Measurements from ENCODE around the gene AP4E1. TPM values are rescaled to one million over a fixed set of nuclear protein-coding genes. Genes with fewer than 3 reads are reported as not detected.
A peak's percentile ranks its signal among the peaks of the same experiment; 100 is the strongest.

AP4E1 gene
- total RNA-seq, 1 experiment from 2014 or later: 10.1 TPM

DNA sequence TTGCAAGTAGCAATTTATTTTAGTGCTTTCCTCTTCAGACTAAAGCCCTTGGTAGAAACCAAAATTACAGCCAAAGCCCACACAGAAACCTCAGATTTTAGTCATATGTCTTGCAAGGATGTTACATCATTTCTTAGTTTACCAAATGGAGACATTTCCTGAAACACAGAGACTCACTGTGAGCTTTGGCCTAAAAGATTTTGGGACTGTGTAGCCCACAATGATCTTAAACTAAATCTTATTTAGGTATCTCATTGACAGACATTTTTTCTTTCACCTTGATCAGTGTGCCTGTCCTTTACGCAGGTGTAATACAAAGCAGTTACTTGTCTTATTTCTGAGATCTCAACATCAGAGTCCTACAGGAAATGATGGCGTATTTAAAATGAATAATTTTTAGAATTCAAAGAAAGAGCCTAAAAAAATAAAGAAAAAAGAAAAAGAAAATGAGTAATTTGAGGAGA is 27.8 kb upstream of the AP4E1 start:
- H3K9me3 ChIP-seq (ENCODE audit: control insufficient read depth in 1 of 2, insufficient read depth in 1 of 2, low read depth in 1 of 2, low read length in 2 of 2): no peaks in the 10 kb centered on the region
- intact Hi-C loops (cut with micrococcal nuclease): no loop called here
- CTCF ChIA-PET: interaction anchor here (1.1 kb wide), 1 partner anchor 206 kb away, joined by 4 read pairs; no protein-coding TSS in a partner anchor
- BruUV-seq (replicated peaks): no TSS peak
- no peak overlapping the region for H2AFZ ChIP-seq (ENCODE audit: low read depth, low read length, poor library complexity, severe bottlenecking)
- ATAC-seq (no peak), DNase-seq (ENCODE audit: low read depth, low spot score) (no peak)
- no peaks in the 10 kb centered on the region for H3K36me3 ChIP-seq (ENCODE audit: control insufficient read depth in 1 of 2, insufficient read depth in 2 of 2, low read length in 2 of 2)
- H3K9me2 ChIP-seq (ENCODE audit: insufficient read depth): no peaks in the 10 kb centered on the region
- H3K9ac ChIP-seq (ENCODE audit: low read length): no peak overlapping the region
- peaks cover 6 to 31% of the 10 kb centered on the region in 2 experiments; a peak in 3 of 4 replicates for H3K4me1 ChIP-seq (ENCODE audit: control insufficient read depth in 1 of 2, insufficient read depth in 2 of 2, low read length in 2 of 2)
- RAD21 ChIA-PET (ENCODE audit: low non-redundant PET in 1 of 2, low total read pairs in 2 of 2, uncharacterized antibody in 2 of 2, unreplicated experiment in 2 of 2): no interaction called here
- no peak for TF ChIP-seq FOSL1 (IDR thresholded peaks at IDR 0.05; ENCODE audit: low read depth)
- TF ChIP-seq EZH2 (IDR thresholded peaks at IDR 0.05): no peak
- peak; percentile 57; the same call in 1 of the 2 replicates for TF ChIP-seq SRF (IDR thresholded peaks at IDR 0.05; ENCODE audit: low read depth)
- TF ChIP-seq, protein P1, sequence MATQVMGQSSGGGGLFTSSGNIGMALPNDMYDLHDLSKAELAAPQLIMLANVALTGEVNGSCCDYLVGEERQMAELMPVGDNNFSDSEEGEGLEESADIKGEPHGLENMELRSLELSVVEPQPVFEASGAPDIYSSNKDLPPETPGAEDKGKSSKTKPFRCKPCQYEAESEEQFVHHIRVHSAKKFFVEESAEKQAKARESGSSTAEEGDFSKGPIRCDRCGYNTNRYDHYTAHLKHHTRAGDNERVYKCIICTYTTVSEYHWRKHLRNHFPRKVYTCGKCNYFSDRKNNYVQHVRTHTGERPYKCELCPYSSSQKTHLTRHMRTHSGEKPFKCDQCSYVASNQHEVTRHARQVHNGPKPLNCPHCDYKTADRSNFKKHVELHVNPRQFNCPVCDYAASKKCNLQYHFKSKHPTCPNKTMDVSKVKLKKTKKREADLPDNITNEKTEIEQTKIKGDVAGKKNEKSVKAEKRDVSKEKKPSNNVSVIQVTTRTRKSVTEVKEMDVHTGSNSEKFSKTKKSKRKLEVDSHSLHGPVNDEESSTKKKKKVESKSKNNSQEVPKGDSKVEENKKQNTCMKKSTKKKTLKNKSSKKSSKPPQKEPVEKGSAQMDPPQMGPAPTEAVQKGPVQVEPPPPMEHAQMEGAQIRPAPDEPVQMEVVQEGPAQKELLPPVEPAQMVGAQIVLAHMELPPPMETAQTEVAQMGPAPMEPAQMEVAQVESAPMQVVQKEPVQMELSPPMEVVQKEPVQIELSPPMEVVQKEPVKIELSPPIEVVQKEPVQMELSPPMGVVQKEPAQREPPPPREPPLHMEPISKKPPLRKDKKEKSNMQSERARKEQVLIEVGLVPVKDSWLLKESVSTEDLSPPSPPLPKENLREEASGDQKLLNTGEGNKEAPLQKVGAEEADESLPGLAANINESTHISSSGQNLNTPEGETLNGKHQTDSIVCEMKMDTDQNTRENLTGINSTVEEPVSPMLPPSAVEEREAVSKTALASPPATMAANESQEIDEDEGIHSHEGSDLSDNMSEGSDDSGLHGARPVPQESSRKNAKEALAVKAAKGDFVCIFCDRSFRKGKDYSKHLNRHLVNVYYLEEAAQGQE (IDR thresholded peaks at IDR 0.05; ENCODE audit: low read depth): no peak
- TF ChIP-seq TCF7L2 (IDR thresholded peaks at IDR 0.05; ENCODE audit: borderline replicate concordance, extremely low read depth, insufficient read depth, insufficient read length): no peak
- no peak for TF ChIP-seq POLR2AphosphoS5 (IDR thresholded peaks at IDR 0.05; ENCODE audit: low read depth, low read length)
- TF ChIP-seq, protein P2, sequence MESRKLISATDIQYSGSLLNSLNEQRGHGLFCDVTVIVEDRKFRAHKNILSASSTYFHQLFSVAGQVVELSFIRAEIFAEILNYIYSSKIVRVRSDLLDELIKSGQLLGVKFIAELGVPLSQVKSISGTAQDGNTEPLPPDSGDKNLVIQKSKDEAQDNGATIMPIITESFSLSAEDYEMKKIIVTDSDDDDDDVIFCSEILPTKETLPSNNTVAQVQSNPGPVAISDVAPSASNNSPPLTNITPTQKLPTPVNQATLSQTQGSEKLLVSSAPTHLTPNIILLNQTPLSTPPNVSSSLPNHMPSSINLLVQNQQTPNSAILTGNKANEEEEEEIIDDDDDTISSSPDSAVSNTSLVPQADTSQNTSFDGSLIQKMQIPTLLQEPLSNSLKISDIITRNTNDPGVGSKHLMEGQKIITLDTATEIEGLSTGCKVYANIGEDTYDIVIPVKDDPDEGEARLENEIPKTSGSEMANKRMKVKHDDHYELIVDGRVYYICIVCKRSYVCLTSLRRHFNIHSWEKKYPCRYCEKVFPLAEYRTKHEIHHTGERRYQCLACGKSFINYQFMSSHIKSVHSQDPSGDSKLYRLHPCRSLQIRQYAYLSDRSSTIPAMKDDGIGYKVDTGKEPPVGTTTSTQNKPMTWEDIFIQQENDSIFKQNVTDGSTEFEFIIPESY (IDR thresholded peaks at IDR 0.05; ENCODE audit: extremely low read depth, insufficient replicate concordance, low read length): no peak
- TF ChIP-seq SIN3A (IDR thresholded peaks at IDR 0.05; ENCODE audit: low read depth): no peak
- TF ChIP-seq, protein P3, sequence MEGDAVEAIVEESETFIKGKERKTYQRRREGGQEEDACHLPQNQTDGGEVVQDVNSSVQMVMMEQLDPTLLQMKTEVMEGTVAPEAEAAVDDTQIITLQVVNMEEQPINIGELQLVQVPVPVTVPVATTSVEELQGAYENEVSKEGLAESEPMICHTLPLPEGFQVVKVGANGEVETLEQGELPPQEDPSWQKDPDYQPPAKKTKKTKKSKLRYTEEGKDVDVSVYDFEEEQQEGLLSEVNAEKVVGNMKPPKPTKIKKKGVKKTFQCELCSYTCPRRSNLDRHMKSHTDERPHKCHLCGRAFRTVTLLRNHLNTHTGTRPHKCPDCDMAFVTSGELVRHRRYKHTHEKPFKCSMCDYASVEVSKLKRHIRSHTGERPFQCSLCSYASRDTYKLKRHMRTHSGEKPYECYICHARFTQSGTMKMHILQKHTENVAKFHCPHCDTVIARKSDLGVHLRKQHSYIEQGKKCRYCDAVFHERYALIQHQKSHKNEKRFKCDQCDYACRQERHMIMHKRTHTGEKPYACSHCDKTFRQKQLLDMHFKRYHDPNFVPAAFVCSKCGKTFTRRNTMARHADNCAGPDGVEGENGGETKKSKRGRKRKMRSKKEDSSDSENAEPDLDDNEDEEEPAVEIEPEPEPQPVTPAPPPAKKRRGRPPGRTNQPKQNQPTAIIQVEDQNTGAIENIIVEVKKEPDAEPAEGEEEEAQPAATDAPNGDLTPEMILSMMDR (IDR thresholded peaks at IDR 0.05 in 2 of 3, conservative IDR thresholded peaks at IDR 0.05 in 1 of 3; ENCODE audit: borderline replicate concordance in 1 of 3, insufficient read depth in 1 of 3, low read depth in 2 of 3, low read length in 2 of 3): no peak
- peak; percentile 42 for TF ChIP-seq SP1 (IDR thresholded peaks at IDR 0.05; ENCODE audit: low read depth)
- no peak for TF ChIP-seq YY1 (IDR thresholded peaks at IDR 0.05; ENCODE audit: extremely low read depth, insufficient replicate concordance, low read depth, low read length)
- TF ChIP-seq, protein P4, sequence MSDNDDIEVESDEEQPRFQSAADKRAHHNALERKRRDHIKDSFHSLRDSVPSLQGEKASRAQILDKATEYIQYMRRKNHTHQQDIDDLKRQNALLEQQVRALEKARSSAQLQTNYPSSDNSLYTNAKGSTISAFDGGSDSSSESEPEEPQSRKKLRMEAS (IDR thresholded peaks at IDR 0.05): no peak
- peak; percentile 84 for TF ChIP-seq CEBPB (IDR thresholded peaks at IDR 0.05; ENCODE audit: low read depth)
- no peaks in the 10 kb centered on the region for H3K79me2 ChIP-seq (ENCODE audit: insufficient read depth, low read length)
- no peak overlapping the region for H3K4me3 ChIP-seq (replicated peaks in 1 of 2; ENCODE audit: low read depth in 1 of 2, low read length in 2 of 2)
- no peak overlapping the region for H3K4me2 ChIP-seq (ENCODE audit: low read length)
- H3K27ac ChIP-seq (ENCODE audit: low read depth, low read length): no peak overlapping the region
- no peaks in the 10 kb centered on the region for H3K27me3 ChIP-seq (ENCODE audit: insufficient read depth, low read length)
- no peaks in the 10 kb centered on the region for H4K20me1 ChIP-seq (ENCODE audit: insufficient read depth)
- POLR2A ChIA-PET: interaction anchor here (0.5 to 0.6 kb wide), 2 partner anchors 26 to 423 kb away, joined by 3 read pairs; no protein-coding TSS in a partner anchor
